ENCODE measurements around the gene PLEK2. TPM values are rescaled to one million over a fixed set of nuclear protein-coding genes. Genes with fewer than 3 reads are reported as not detected.

The PLEK2 gene
- total and polyA plus RNA-seq, 2 experiments from 2014 or later, result 1.0 to 2.2 TPM

DNA sequence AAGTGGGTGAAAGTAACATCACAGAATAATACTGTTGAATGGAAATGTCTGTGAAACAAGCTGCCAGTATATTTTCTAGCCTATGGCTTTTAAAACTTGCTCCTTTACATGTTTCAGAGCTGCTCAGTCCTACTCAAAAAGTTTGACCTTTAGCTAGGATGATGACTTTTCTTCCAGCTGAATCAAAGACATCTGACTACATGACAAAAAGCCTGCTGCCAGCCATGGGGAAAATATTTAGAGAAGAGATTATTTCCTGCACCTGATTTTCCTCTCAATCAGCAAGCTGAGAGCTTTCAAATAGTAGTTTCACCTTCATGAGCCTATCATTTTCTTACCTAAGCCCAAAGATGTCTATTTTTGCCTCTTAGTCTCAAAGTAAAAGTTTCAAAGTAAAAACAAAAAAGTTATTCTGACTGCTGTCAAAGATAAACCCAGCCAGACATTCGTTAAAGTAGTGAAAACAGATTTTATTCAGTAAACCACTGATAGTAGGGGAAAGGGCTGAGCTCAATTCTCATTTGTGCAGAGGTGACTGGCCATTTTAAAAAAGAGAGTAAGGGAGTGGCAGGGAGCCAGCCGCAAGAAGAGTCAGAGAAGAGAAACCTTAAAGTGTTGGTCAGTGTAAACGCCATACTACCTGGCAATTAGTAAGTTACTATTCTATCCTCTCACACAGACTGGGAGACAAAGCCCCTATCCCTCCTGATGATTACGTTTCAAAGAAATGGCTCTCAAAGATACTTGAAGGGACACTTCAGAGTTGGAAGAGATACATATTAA lies 54.6 kb downstream of the PLEK2 start (continued):
- TF ChIP-seq, protein P1, sequence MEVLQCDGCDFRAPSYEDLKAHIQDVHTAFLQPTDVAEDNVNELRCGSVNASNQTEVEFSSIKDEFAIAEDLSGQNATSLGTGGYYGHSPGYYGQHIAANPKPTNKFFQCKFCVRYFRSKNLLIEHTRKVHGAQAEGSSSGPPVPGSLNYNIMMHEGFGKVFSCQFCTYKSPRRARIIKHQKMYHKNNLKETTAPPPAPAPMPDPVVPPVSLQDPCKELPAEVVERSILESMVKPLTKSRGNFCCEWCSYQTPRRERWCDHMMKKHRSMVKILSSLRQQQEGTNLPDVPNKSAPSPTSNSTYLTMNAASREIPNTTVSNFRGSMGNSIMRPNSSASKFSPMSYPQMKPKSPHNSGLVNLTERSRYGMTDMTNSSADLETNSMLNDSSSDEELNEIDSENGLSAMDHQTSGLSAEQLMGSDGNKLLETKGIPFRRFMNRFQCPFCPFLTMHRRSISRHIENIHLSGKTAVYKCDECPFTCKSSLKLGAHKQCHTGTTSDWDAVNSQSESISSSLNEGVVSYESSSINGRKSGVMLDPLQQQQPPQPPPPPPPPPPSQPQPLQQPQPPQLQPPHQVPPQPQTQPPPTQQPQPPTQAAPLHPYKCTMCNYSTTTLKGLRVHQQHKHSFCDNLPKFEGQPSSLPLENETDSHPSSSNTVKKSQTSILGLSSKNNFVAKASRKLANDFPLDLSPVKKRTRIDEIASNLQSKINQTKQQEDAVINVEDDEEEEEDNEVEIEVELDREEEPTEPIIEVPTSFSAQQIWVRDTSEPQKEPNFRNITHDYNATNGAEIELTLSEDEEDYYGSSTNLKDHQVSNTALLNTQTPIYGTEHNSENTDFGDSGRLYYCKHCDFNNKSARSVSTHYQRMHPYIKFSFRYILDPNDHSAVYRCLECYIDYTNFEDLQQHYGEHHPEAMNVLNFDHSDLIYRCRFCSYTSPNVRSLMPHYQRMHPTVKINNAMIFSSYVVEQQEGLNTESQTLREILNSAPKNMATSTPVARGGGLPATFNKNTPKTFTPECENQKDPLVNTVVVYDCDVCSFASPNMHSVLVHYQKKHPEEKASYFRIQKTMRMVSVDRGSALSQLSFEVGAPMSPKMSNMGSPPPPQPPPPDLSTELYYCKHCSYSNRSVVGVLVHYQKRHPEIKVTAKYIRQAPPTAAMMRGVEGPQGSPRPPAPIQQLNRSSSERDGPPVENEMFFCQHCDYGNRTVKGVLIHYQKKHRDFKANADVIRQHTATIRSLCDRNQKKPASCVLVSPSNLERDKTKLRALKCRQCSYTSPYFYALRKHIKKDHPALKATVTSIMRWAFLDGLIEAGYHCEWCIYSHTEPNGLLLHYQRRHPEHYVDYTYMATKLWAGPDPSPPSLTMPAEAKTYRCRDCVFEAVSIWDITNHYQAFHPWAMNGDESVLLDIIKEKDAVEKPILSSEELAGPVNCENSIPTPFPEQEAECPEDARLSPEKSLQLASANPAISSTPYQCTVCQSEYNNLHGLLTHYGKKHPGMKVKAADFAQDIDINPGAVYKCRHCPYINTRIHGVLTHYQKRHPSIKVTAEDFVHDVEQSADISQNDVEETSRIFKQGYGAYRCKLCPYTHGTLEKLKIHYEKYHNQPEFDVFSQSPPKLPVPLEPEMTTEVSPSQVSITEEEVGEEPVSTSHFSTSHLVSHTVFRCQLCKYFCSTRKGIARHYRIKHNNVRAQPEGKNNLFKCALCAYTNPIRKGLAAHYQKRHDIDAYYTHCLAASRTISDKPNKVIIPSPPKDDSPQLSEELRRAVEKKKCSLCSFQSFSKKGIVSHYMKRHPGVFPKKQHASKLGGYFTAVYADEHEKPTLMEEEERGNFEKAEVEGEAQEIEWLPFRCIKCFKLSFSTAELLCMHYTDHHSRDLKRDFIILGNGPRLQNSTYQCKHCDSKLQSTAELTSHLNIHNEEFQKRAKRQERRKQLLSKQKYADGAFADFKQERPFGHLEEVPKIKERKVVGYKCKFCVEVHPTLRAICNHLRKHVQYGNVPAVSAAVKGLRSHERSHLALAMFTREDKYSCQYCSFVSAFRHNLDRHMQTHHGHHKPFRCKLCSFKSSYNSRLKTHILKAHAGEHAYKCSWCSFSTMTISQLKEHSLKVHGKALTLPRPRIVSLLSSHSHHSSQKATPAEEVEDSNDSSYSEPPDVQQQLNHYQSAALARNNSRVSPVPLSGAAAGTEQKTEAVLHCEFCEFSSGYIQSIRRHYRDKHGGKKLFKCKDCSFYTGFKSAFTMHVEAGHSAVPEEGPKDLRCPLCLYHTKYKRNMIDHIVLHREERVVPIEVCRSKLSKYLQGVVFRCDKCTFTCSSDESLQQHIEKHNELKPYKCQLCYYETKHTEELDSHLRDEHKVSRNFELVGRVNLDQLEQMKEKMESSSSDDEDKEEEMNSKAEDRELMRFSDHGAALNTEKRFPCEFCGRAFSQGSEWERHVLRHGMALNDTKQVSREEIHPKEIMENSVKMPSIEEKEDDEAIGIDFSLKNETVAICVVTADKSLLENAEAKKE (CRISPR knock-in tag; IDR thresholded peaks at IDR 0.05), result no peak
- TF ChIP-seq, protein P2, sequence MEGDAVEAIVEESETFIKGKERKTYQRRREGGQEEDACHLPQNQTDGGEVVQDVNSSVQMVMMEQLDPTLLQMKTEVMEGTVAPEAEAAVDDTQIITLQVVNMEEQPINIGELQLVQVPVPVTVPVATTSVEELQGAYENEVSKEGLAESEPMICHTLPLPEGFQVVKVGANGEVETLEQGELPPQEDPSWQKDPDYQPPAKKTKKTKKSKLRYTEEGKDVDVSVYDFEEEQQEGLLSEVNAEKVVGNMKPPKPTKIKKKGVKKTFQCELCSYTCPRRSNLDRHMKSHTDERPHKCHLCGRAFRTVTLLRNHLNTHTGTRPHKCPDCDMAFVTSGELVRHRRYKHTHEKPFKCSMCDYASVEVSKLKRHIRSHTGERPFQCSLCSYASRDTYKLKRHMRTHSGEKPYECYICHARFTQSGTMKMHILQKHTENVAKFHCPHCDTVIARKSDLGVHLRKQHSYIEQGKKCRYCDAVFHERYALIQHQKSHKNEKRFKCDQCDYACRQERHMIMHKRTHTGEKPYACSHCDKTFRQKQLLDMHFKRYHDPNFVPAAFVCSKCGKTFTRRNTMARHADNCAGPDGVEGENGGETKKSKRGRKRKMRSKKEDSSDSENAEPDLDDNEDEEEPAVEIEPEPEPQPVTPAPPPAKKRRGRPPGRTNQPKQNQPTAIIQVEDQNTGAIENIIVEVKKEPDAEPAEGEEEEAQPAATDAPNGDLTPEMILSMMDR (conservative IDR thresholded peaks at IDR 0.05; ENCODE audit: low read depth in 2 of 2), result no peak
- no peak for TF ChIP-seq ZNF331 (CRISPR knock-in tag; IDR thresholded peaks at IDR 0.05; ENCODE audit: low read depth)
- no peak for TF ChIP-seq CREB1 (CRISPR knock-in tag; IDR thresholded peaks at IDR 0.05; ENCODE audit: low read depth)
- no peak for TF ChIP-seq NANOG (IDR thresholded peaks at IDR 0.05; ENCODE audit: borderline replicate concordance)

DNA sequence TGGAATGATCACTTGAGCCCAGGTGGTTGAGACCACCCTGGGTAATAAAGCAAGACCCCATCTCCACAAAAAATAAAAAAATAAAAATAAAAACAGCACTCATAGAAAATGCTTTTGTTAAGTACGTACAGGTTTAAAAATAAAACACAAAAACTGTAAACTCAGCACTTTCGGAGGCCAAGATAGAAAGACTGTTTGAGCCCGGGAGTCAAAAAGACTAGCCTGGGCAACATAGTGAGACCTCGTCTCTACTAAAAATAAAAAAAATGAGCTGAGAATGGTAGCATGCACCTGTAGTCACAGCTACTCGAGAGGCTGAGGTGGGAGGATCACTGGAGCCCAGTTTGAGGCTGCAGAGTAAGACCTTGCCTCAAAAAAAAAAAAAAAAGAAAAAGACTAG lies 59.9 kb downstream of the PLEK2 start:
- Histone ChIP-seq H3K4me3 (no peak overlapping the region), H3K79me2 (replicated peaks; ENCODE audit: insufficient read depth) (peaks cover 39% of the 10 kb centered on the region), H3F3A (replicated peaks; ENCODE audit: low read depth) (no peaks in the 10 kb centered on the region), H3K4me2 (no peak overlapping the region), H2AFZ (no peak overlapping the region), H3K4me1 (ENCODE audit: insufficient read depth) (no peaks in the 10 kb centered on the region), H3K36me3 (ENCODE audit: insufficient read depth) (0 out of 2 replicates have a peak, but pooled peaks cover 15% of the 10 kb centered on the region), H3K27me3 (ENCODE audit: insufficient read depth) (no peaks in the 10 kb centered on the region), H3K27ac (ENCODE audit: low read depth) (no peak overlapping the region), H3K9me2 (ENCODE audit: insufficient read depth) (no peaks in the 10 kb centered on the region), H4K20me1 (replicated peaks; ENCODE audit: insufficient read depth) (no peaks in the 10 kb centered on the region)
- H3K27me3 Mint-ChIP-seq (ENCODE audit: insufficient read depth, low read depth, poor library complexity), result no peaks in the 10 kb centered on the region
- H3K4me3 Mint-ChIP-seq, result no peak overlapping the region
- DNase-seq (ENCODE audit: low spot score) (no peak), ATAC-seq (no peak)
- no peaks in the 10 kb centered on the region for H3K9me3 Mint-ChIP-seq
- no peak overlapping the region for H3K27ac Mint-ChIP-seq
- peaks cover 30% of the 10 kb centered on the region; the same call in 2 of the 3 replicates for H3K36me3 Mint-ChIP-seq (ENCODE audit: low read depth)
- TF ChIP-seq, protein P3, sequence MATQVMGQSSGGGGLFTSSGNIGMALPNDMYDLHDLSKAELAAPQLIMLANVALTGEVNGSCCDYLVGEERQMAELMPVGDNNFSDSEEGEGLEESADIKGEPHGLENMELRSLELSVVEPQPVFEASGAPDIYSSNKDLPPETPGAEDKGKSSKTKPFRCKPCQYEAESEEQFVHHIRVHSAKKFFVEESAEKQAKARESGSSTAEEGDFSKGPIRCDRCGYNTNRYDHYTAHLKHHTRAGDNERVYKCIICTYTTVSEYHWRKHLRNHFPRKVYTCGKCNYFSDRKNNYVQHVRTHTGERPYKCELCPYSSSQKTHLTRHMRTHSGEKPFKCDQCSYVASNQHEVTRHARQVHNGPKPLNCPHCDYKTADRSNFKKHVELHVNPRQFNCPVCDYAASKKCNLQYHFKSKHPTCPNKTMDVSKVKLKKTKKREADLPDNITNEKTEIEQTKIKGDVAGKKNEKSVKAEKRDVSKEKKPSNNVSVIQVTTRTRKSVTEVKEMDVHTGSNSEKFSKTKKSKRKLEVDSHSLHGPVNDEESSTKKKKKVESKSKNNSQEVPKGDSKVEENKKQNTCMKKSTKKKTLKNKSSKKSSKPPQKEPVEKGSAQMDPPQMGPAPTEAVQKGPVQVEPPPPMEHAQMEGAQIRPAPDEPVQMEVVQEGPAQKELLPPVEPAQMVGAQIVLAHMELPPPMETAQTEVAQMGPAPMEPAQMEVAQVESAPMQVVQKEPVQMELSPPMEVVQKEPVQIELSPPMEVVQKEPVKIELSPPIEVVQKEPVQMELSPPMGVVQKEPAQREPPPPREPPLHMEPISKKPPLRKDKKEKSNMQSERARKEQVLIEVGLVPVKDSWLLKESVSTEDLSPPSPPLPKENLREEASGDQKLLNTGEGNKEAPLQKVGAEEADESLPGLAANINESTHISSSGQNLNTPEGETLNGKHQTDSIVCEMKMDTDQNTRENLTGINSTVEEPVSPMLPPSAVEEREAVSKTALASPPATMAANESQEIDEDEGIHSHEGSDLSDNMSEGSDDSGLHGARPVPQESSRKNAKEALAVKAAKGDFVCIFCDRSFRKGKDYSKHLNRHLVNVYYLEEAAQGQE (IDR thresholded peaks at IDR 0.05; ENCODE audit: unreplicated experiment), result no peak
- TF ChIP-seq EZH2 (IDR thresholded peaks at IDR 0.05; ENCODE audit: low read depth, unreplicated experiment) (no peak), STAT1 (IDR thresholded peaks at IDR 0.05; ENCODE audit: unreplicated experiment) (no peak), CREB1 (CRISPR knock-in tag; IDR thresholded peaks at IDR 0.05; ENCODE audit: low read depth) (no peak), ZNF114 (CRISPR knock-in tag; IDR thresholded peaks at IDR 0.05) (no peak)
- TF ChIP-seq, protein P2 (conservative IDR thresholded peaks at IDR 0.05; ENCODE audit: low read depth in 2 of 2), result no peak
- no peaks in the 10 kb centered on the region for H3K4me1 Mint-ChIP-seq
